Left lung (tissue), 10 donors: ENCODE measurements around the gene KIF3C. TPM values are rescaled to one million over a fixed set of nuclear protein-coding genes. Genes with fewer than 3 reads are reported as not detected.

ENCODE experiments used
- ATAC-seq: fragments of 200-7000 bp; cut with Tn5 transposase; one replicate; pipeline ENCODE4 v1.9.1; 2020; ENCODE audit warnings: moderate library complexity
- DNase-seq, 4 donors: peaks; one replicate each; pipeline ENCODE4 v3.0.0-alpha.2; 2013 to 2020
- H3K27ac ChIP-seq, 2 donors: fragments of 200-600 bp; sonication (generic) in 1 of 2; one replicate each; pipeline versions ENCODE4 v1.5.0 to v1.8.0; 2020 to 2021
- H3K27me3 ChIP-seq, 2 donors: fragments of 200-600 bp; sonication (generic) in 1 of 2; one replicate each; pipeline versions ENCODE4 v1.5.0 to v1.8.0; 2020 to 2021
- H3K36me3 ChIP-seq, 2 donors: fragments of 200-600 bp; sonication (generic) in 1 of 2; one replicate each; pipeline versions ENCODE4 v1.5.0 to v1.8.0; 2020 to 2021
- H3K4me1 ChIP-seq, 2 donors: fragments of 200-600 bp; one replicate each; pipeline ENCODE4 v1.8.0; 2021
- H3K4me3 ChIP-seq, 2 donors: fragments of 200-600 bp; sonication (generic) in 1 of 2; one replicate each; pipeline versions ENCODE4 v1.5.0 to v1.8.0; 2020 to 2021; ENCODE audit warnings: mild to moderate bottlenecking in 1 of 2
- H3K9me3 ChIP-seq, 2 donors: fragments of 200-600 bp; sonication (generic) in 1 of 2; one replicate each; pipeline versions ENCODE4 v1.5.0 to v1.8.0; 2020 to 2021
- intact Hi-C, 2 donors: fragments of 100-400 bp; cut with DNase I; formaldehyde crosslinking; loops; one replicate each; pipeline versions ENCODE4 v1.11.2 to v1.14.2; 2022
- polyA plus RNA-seq, 6 donors: library from polyadenylated mRNA; unstranded; fragments of 120-200 nt; gene quantifications; one replicate each; pipeline ENCODE4 v1.2.1, GENCODE V29; 2013; ENCODE audit not compliant: insufficient read length in 6 of 6
- total RNA-seq, 2 donors: library from RNA; stranded (reverse); fragmentation: NEBNext Ultra II Directional; extraction: Animal tissue kit (Norgen Biotek cat#: 25700); gene quantifications; one replicate each; pipeline ENCODE4 v1.2.1, GENCODE V29; 2021
- TF ChIP-seq, protein P1 (sequence below), 2 donors: fragments of 200-600 bp; sonication (generic) in 1 of 2; IDR thresholded peaks; one replicate each; pipeline versions ENCODE4 v1.5.0 to v1.8.0; 2021; ENCODE audit warnings: antibody characterized with exemption in 2 of 2
- donor health status: DM: no; HTN: yes; CAD: no.
- donor health status: DM: no; HTN: no; CAD: no.

Gene KIF3C
- total and polyA plus RNA-seq, 8 donors = 5.4 to 23.1 (median 16.7) TPM

DNA sequence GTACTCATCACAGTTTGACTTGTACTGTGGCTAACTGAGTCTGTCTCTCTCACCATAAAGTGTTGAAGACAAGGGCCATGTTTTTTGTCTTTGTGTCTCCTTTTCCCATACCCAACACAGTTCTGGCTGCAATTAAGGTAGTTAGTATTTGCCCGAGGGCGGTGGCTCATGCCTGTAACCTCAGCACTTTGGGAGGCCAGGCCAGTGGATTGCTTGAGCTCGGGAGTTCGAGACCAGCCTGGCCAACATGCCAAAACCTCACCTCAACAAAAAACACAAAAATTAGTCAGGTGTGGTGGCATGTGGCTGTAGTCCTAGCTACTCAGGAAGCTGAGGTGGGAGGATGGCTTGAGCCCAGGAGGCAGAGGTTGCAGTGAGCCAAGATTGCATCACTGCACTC lies 6.9 kb upstream of the KIF3C start:
- Histone ChIP-seq H3K4me3 (no peak overlapping the region), H3K36me3 (no peaks in the 10 kb centered on the region), H3K9me3 (no peaks in the 10 kb centered on the region), H3K27ac (no peak overlapping the region), H3K27me3 (no peaks in the 10 kb centered on the region), H3K4me1 (peaks cover 4 to 23% of the 10 kb centered on the region in 2 donors)
- no peak for DNase-seq
- ATAC-seq = no peak
- intact Hi-C loops = no loop called here
- TF ChIP-seq, protein P1, sequence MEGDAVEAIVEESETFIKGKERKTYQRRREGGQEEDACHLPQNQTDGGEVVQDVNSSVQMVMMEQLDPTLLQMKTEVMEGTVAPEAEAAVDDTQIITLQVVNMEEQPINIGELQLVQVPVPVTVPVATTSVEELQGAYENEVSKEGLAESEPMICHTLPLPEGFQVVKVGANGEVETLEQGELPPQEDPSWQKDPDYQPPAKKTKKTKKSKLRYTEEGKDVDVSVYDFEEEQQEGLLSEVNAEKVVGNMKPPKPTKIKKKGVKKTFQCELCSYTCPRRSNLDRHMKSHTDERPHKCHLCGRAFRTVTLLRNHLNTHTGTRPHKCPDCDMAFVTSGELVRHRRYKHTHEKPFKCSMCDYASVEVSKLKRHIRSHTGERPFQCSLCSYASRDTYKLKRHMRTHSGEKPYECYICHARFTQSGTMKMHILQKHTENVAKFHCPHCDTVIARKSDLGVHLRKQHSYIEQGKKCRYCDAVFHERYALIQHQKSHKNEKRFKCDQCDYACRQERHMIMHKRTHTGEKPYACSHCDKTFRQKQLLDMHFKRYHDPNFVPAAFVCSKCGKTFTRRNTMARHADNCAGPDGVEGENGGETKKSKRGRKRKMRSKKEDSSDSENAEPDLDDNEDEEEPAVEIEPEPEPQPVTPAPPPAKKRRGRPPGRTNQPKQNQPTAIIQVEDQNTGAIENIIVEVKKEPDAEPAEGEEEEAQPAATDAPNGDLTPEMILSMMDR (IDR thresholded peaks at IDR 0.05) = no peak

DNA sequence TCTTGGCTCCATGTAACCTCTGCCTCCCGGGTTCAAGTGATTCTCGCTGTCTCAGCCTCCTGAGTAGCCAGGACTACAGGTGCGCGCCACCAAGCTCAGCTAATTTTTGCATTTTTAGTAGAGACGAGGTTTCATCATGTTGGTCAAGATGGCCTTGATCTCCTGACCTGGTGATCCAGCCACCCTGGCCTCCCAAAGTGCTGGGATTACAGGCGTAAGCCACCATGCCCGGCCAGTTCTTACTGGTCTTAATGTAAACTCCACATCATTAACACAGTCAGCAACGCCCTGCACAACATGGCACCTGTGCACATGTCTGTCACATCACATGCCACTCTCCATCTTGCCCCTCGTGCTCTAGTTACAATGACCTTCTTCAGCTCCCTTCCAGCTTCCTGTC lies 5.8 kb upstream of the KIF3C start:
- Histone ChIP-seq H3K4me3 (no peak overlapping the region), H3K36me3 (no peaks in the 10 kb centered on the region), H3K4me1 (peaks cover 4 to 23% of the 10 kb centered on the region in 2 donors), H3K27me3 (no peaks in the 10 kb centered on the region), H3K27ac (no peak overlapping the region), H3K9me3 (no peaks in the 10 kb centered on the region)
- intact Hi-C loops = no loop called here
- TF ChIP-seq, protein P1 (IDR thresholded peaks at IDR 0.05) = no peak
- DNase-seq (no peak), ATAC-seq (no peak)

DNA sequence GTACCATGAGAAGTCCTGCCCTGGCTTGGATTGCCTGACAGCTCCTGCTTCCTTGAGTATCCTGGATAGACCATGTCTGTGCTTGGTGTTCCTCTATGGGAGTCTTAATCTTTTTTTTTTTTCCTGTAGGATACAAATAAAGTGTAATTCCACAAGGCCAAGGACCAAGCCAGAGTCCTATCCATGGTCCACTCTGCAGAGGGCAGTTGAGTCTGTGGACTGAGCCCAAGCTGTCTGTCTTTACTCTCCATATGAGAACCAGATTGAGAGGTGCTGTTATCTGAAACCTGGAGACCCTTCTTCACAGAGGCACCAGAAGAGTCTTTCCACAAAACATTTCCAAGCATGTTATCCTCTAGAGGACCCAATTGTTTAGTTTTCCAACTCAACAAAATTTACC lies 1.4 kb upstream of the KIF3C start:
- H3K4me3 ChIP-seq = no peak overlapping the region
- ATAC-seq = no peak

DNA sequence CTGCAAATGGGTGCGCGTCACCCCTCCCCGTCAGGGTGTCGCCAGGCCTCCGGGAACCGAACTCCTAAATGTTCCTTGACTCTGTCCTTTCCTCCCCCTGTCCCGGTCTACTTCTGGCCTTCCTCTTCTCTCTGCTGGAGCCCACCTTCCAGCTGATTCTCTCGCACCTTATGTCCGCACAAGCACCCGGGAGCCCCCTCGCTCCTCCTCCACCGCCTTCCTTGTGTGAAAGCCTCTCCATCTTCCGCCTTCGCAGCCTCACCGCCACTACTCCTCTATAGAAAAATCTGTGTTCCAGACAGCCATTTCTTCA lies 627 bp upstream of the KIF3C start:
- intact Hi-C loops = no loop called here
- H3K4me1 ChIP-seq = peaks cover 11 to 18% of the 10 kb centered on the region in 2 donors
- H3K36me3 ChIP-seq = no peaks in the 10 kb centered on the region
- ATAC-seq = no peak
- no peaks in the 10 kb centered on the region for H3K9me3 ChIP-seq
- H3K27me3 ChIP-seq = no peaks in the 10 kb centered on the region
- no peak for DNase-seq
- H3K4me3 ChIP-seq = peak overlapping the region; percentile 71 to 84
- no peak overlapping the region for H3K27ac ChIP-seq
- TF ChIP-seq, protein P1 (IDR thresholded peaks at IDR 0.05) = no peak

More for the DNA sequence above, 1.4 kb upstream of the KIF3C start:
- intact Hi-C loops = no loop called here
- H3K27me3 ChIP-seq = no peaks in the 10 kb centered on the region
- TF ChIP-seq, protein P1 (IDR thresholded peaks at IDR 0.05) = no peak
- H3K4me1 ChIP-seq = peaks cover 11 to 18% of the 10 kb centered on the region in 2 donors
- DNase-seq = no peak
- H3K27ac ChIP-seq = no peak overlapping the region
- H3K9me3 ChIP-seq = no peaks in the 10 kb centered on the region
- H3K36me3 ChIP-seq = no peaks in the 10 kb centered on the region

DNA sequence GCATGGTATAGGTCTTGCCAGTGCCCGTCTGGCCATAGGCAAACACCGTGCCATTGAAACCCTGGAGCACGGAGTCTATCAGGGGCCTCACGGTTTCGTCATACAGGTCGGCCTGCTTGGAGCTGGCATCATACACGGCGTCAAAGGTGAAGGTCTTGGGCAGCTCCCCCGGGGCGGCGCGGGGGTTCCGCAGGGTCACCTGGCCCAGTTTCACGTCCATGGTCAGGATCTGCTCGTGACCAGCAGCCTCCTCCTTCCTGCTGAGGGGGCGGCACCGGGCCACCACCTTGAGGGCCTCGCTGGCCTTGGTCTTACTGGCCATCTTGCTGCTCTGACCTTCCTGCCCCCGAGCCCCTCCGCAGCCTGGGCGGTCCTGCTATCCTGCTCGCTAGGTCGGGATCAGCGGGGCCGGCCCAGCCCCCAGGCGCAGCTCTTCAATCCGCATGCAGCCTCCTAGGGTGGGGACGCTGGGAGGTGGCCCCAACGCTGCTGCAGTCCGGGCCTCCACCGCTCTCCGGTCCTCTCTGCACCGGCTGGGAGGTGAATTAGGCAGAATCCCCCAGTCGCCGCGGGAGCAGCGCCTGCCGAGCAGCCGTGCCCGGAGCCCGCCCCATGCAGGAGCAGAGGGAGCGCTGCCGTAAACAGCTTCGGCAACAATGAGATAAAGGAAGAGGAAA lies 563 bp downstream of the KIF3C start:
- ATAC-seq (peak; percentile 56), DNase-seq (peak in 1 of 4 donors; percentile 83)
- intact Hi-C loops = no loop called here
- TF ChIP-seq, protein P1 (IDR thresholded peaks at IDR 0.05) = no peak
- H3K27me3 ChIP-seq = no peaks in the 10 kb centered on the region
- H3K27ac ChIP-seq = peak overlapping the region; percentile 33 to 50
- H3K4me1 ChIP-seq = peaks cover 11 to 18% of the 10 kb centered on the region in 2 donors
- H3K36me3 ChIP-seq = no peaks in the 10 kb centered on the region
- H3K9me3 ChIP-seq = no peaks in the 10 kb centered on the region
- H3K4me3 ChIP-seq = peak overlapping the region; percentile 71 to 84
